IMR-90 (cell line): Measurements from ENCODE around the gene ADAMTS16. TPM values are rescaled to one million over a fixed set of nuclear protein-coding genes. Genes with fewer than 3 reads are reported as not detected.

Experiments
- ATAC-seq: fragments of 200-7000 bp; cut with Tn5 transposase; 2 replicates; pipeline ENCODE4 v1.9.1; 2020; ENCODE audit warnings: low read depth, mild to moderate bottlenecking, moderate library complexity
- BruUV-seq: library from RNA; stranded (reverse); fragments of 400-500 nt; replicated peaks from 2 replicates; lab custom pipeline; 2021; lab: Mats Ljungman, UMichigan
- CTCF ChIA-PET: fragments of 300-600 bp; formaldehyde crosslinking; extraction: SDS; loops from one replicate; lab custom pipeline; 2021; ENCODE audit warnings: antibody characterized with exemption; lab: Yijun Ruan, JAX
- POLR2A ChIA-PET: fragments of 300-600 bp; sonication (Branson Sonifier 250); formaldehyde crosslinking; loops from one replicate; lab custom pipeline; 2022; ENCODE audit warnings: antibody characterized with exemption; ENCODE audit not compliant: unreplicated experiment; lab: Charles Lee
- DNase-seq: peaks from one replicate; pipeline ENCODE4 v3.0.0; 2013
- H2AFZ ChIP-seq: replicated peaks from 2 replicates; pipeline ENCODE3; 2013; ENCODE audit warnings: low read length, mild to moderate bottlenecking; ENCODE audit not compliant: poor library complexity
- H2AK5ac ChIP-seq: 2 replicates; pipeline ENCODE4 v1.6.1; 2013; ENCODE audit warnings: low read depth, low read length, inconsistent platforms
- H2AK9ac ChIP-seq: replicated peaks from 2 replicates; pipeline ENCODE3; 2013; ENCODE audit warnings: mild to moderate bottlenecking, low read depth, low read length, moderate library complexity; ENCODE audit not compliant: poor library complexity
- H2BK120ac ChIP-seq: 2 replicates; pipeline ENCODE4 v1.6.1; 2013; ENCODE audit warnings: low read depth, low read length, inconsistent platforms
- H2BK15ac ChIP-seq: 3 replicates; pipeline ENCODE4 v1.6.1; 2013; ENCODE audit warnings: low read depth, low read length, inconsistent platforms
- H2BK20ac ChIP-seq: 2 replicates; pipeline ENCODE4 v1.6.1; 2013; ENCODE audit warnings: low read depth, mild to moderate bottlenecking, inconsistent platforms, low read length, moderate library complexity
- H2BK5ac ChIP-seq: 2 replicates; pipeline ENCODE4 v1.6.1; 2013; ENCODE audit warnings: mild to moderate bottlenecking, low read depth, low read length, inconsistent platforms; ENCODE audit not compliant: poor library complexity, severe bottlenecking
- H3K14ac ChIP-seq: replicated peaks from 2 replicates; pipeline ENCODE4 v1.6.1; 2013; ENCODE audit warnings: low read depth, low read length, inconsistent platforms
- H3K18ac ChIP-seq: 2 replicates; pipeline ENCODE4 v1.6.1; 2013; ENCODE audit warnings: low read depth, low read length, control low read depth
- H3K23ac ChIP-seq: 2 replicates; pipeline ENCODE4 v1.6.1; 2013; ENCODE audit warnings: low read depth, low read length, inconsistent platforms
- H3K27ac ChIP-seq: 2 replicates; pipeline ENCODE4 v1.5.1; 2013; ENCODE audit warnings: mild to moderate bottlenecking, control low read depth, low read length; ENCODE audit not compliant: insufficient read depth
- H3K27me3 ChIP-seq: 2 replicates; pipeline ENCODE4 v1.6.1; 2013; ENCODE audit warnings: low read length; ENCODE audit not compliant: control insufficient read depth, insufficient read depth
- H3K36me3 ChIP-seq: 2 replicates; pipeline ENCODE4 v1.6.1; 2013; ENCODE audit warnings: low read length, mixed read lengths; ENCODE audit not compliant: control insufficient read depth, insufficient read depth
- H3K4ac ChIP-seq: 2 replicates; pipeline ENCODE4 v1.6.1; 2013; ENCODE audit warnings: low read depth, low read length, inconsistent platforms
- H3K4me1 ChIP-seq: 2 replicates; pipeline ENCODE4 v1.6.1; 2013; ENCODE audit warnings: low read length, mixed read lengths; ENCODE audit not compliant: control insufficient read depth, insufficient read depth
- H3K4me2 ChIP-seq: 2 replicates; pipeline ENCODE4 v1.6.1; 2013; ENCODE audit warnings: low read depth, mild to moderate bottlenecking, control low read depth, low read length, moderate library complexity
- H3K4me3 ChIP-seq: 2 replicates; pipeline ENCODE4 v1.5.1; 2013; ENCODE audit warnings: low read depth, mild to moderate bottlenecking, control low read depth, low read length, moderate library complexity; ENCODE audit not compliant: insufficient read depth
- H3K56ac ChIP-seq: 2 replicates; pipeline ENCODE4 v1.6.1; 2013; ENCODE audit warnings: low read length, inconsistent platforms; ENCODE audit not compliant: insufficient read depth; ENCODE audit errors: extremely low read depth
- H3K79me1 ChIP-seq, 2 experiments: 2 replicates each; pipeline ENCODE4 v1.6.1; 2013; ENCODE audit warnings: low read length in 2 of 2, inconsistent platforms in 1 of 2, low read depth in 1 of 2
- H3K9ac ChIP-seq: 2 replicates; pipeline ENCODE4 v1.6.1; 2013; ENCODE audit warnings: low read depth, low read length, control low read depth
- H3K9me1 ChIP-seq: 2 replicates; pipeline ENCODE4 v1.6.1; 2013; ENCODE audit warnings: low read length, inconsistent platforms; ENCODE audit not compliant: insufficient read depth
- H3K9me3 ChIP-seq: 2 replicates; pipeline ENCODE4 v1.6.1; 2013; ENCODE audit warnings: low read length; ENCODE audit not compliant: control insufficient read depth, insufficient read depth
- H4K20me1 ChIP-seq: 2 replicates; pipeline ENCODE4 v1.6.1; 2013; ENCODE audit warnings: low read length, inconsistent platforms; ENCODE audit not compliant: insufficient read depth
- H4K5ac ChIP-seq: 2 replicates; pipeline ENCODE4 v1.6.1; 2013; ENCODE audit warnings: mild to moderate bottlenecking, low read depth, low read length, control low read depth
- H4K8ac ChIP-seq, 2 experiments: 2 replicates each; pipeline ENCODE4 v1.6.1; 2013; ENCODE audit warnings: low read depth in 2 of 2, low read length in 2 of 2, control low read depth in 1 of 2, inconsistent platforms in 1 of 2
- H4K91ac ChIP-seq: 2 replicates; pipeline ENCODE4 v1.6.1; 2013; ENCODE audit warnings: low read depth, low read length, inconsistent platforms; ENCODE audit not compliant: insufficient read depth
- BHLHE40 ChIP-seq: fragments of 150-350 bp; IDR thresholded peaks from 2 replicates; pipeline ENCODE4 v1.6.1; 2016; ENCODE audit warnings: mild to moderate bottlenecking, low read depth, low read length
- CEBPB ChIP-seq: IDR thresholded peaks from 2 replicates; pipeline ENCODE4 v1.6.1; 2012; ENCODE audit warnings: low read depth, low read length, improper control_type of control experiment
- ELK1 ChIP-seq: fragments of 150-350 bp; IDR thresholded peaks from 2 replicates; pipeline ENCODE4 v1.6.1; 2016; ENCODE audit warnings: low read depth, mild to moderate bottlenecking, low read length, moderate library complexity, borderline replicate concordance
- FOS ChIP-seq: fragments of 150-350 bp; IDR thresholded peaks from 2 replicates; pipeline ENCODE4 v1.6.1; 2016; ENCODE audit warnings: low read depth, low read length
- MAZ ChIP-seq: IDR thresholded peaks from 2 replicates; pipeline ENCODE4 v1.6.1; 2012; ENCODE audit warnings: low read depth, mild to moderate bottlenecking, low read length, improper control_type of control experiment, moderate library complexity, borderline replicate concordance
- MXI1 ChIP-seq: IDR thresholded peaks from 2 replicates; pipeline ENCODE4 v1.6.1; 2012; ENCODE audit warnings: low read depth, mild to moderate bottlenecking, low read length, moderate library complexity, borderline replicate concordance
- POLR2A ChIP-seq: IDR thresholded peaks from 2 replicates; pipeline ENCODE4 v1.6.1; 2012; ENCODE audit warnings: mild to moderate bottlenecking, low read depth, low read length
- RAD21 ChIP-seq: IDR thresholded peaks from 2 replicates; pipeline ENCODE4 v1.6.1; 2012; ENCODE audit warnings: low read length, improper control_type of control experiment
- RCOR1 ChIP-seq: IDR thresholded peaks from 2 replicates; pipeline ENCODE4 v1.6.1; 2012; ENCODE audit warnings: mild to moderate bottlenecking, low read length, improper control_type of control experiment; ENCODE audit not compliant: insufficient replicate concordance
- RFX5 ChIP-seq: IDR thresholded peaks from 2 replicates; pipeline ENCODE4 v1.8.0; 2012; ENCODE audit warnings: low read depth, mild to moderate bottlenecking, low read length, moderate library complexity
- WGBS, 2 experiments: methylation state at CpG; one replicate each; pipeline versions ENCODE4 v1.1.5 to v1.1.7; 2013; ENCODE audit warnings: missing lambda C conversion rate in 2 of 2; ENCODE audit not compliant: insufficient read length in 1 of 2; ENCODE audit errors: extremely low coverage in 2 of 2; 5-methylcytosine and 5-hydroxymethylcytosine counted together
- dilution Hi-C: fragments of 300-500 bp; cut with HindIII; formaldehyde crosslinking; loops from one replicate; pipeline ENCODE4 v1.14.3; 2018; ENCODE audit warnings: low sequenced_read_pairs; ENCODE audit not compliant: unreplicated experiment
- in situ Hi-C: fragments of 300-500 bp; cut with MboI; formaldehyde crosslinking; loops from 3 replicates; pipeline ENCODE4 v1.14.3; 2019; ENCODE audit warnings: low sequenced_read_pairs, inconsistent platforms, mixed read lengths
- intact Hi-C: fragments of 100-400 bp; cut with micrococcal nuclease; formaldehyde crosslinking; loops from 2 replicates; pipeline ENCODE4 v1.10.0; 2022
- polyA plus RNA-seq, 3 experiments: library from polyadenylated mRNA; depleted of rRNA; stranded (reverse); fragments of >200 nt; gene quantifications; 2 replicates each; pipeline ENCODE4 v1.2.3, GENCODE V29; 2012; ENCODE audit warnings: low replicate concordance in 1 of 3
- total RNA-seq: library from RNA; depleted of rRNA; stranded (reverse); fragments of >200 nt; gene quantifications from 2 replicates; pipeline ENCODE4 v1.2.3, GENCODE V29; 2012

The ADAMTS16 gene
- total and polyA plus RNA-seq, 2 of the 4 experiments (the other 2 are of a cell fraction), result 0.09 to 0.18 TPM

- no peaks in the 10 kb centered on the region for H3K27me3 ChIP-seq
- dilution Hi-C loops, result no loop called here
- no CpG with 5 or more reads among the region's 7 CpGs for WGBS, 2 experiments
- H3K9me1 ChIP-seq, result no peaks in the 10 kb centered on the region
- DNase-seq (no peak), ATAC-seq (no peak)
- no peaks in the 10 kb centered on the region for H3K79me1 ChIP-seq
- no peak overlapping the region for H2BK15ac ChIP-seq
- no peaks in the 10 kb centered on the region for H3K36me3 ChIP-seq
- H3K56ac ChIP-seq, result no peak overlapping the region
- no peak overlapping the region for H3K27ac ChIP-seq
- H2BK20ac ChIP-seq, result no peak overlapping the region
- no TSS peak for BruUV-seq
- H4K91ac ChIP-seq, result no peak overlapping the region
- H2BK5ac ChIP-seq, result no peak overlapping the region
- no peak overlapping the region for H4K5ac ChIP-seq
- no peak overlapping the region for H3K23ac ChIP-seq
- no peaks in the 10 kb centered on the region for H4K20me1 ChIP-seq
- no peak overlapping the region for H2AK9ac ChIP-seq
- H3K14ac ChIP-seq, result no peak overlapping the region
- no peak overlapping the region for H2AK5ac ChIP-seq
- H3K9ac ChIP-seq, result no peak overlapping the region
- H3K9me3 ChIP-seq, result 0 out of 2 replicates have a peak, but pooled peaks cover 9% of the 10 kb centered on the region
- POLR2A ChIA-PET, result no interaction called here
- H3K4me3 ChIP-seq, result no peak overlapping the region
- H3K18ac ChIP-seq, result no peak overlapping the region
- H2BK120ac ChIP-seq, result no peak overlapping the region
- H3K4me2 ChIP-seq, result no peak overlapping the region
- intact Hi-C loops, result no loop called here
- no peak overlapping the region for H3K4ac ChIP-seq
- TF ChIP-seq POLR2A (no peak), RAD21 (no peak), MAZ (no peak), RFX5 (no peak), MXI1 (no peak), RCOR1 (no peak), BHLHE40 (no peak), CEBPB (no peak), ELK1 (no peak), FOS (no peak)
- H3K4me1 ChIP-seq, result no peaks in the 10 kb centered on the region
- in situ Hi-C loops, result no loop called here
- H4K8ac ChIP-seq, result no peak overlapping the region
- H2AFZ ChIP-seq, result no peak overlapping the region
- CTCF ChIA-PET, result no interaction called here
These were observed 151.2 kb downstream of the ADAMTS16 start for GRCh38 chr5:5291357-5291756.
